ENCODE measurements around the gene VAMP8.

Gene VAMP8

GRCh38 chr2:85619617-85620016 is 42.2 kb downstream of the VAMP8 start:
- Histone ChIP-seq H3K27ac (ENCODE audit: low read depth, low read length) (no peak overlapping the region), H3K9me3 (ENCODE audit: control insufficient read depth, insufficient read depth, low read length) (no peaks in the 10 kb centered on the region), H3F3A (ENCODE audit: control insufficient read depth, insufficient read depth) (peaks cover 6% of the 10 kb centered on the region), H3K4me2 (ENCODE audit: low read length) (no peak overlapping the region), H3K27me3 (ENCODE audit: control insufficient read depth, low read length) (no peaks in the 10 kb centered on the region), H3K79me2 (ENCODE audit: control insufficient read depth, low read length) (peaks cover 75% of the 10 kb centered on the region), H4K20me1 (ENCODE audit: control insufficient read depth, insufficient read depth, low read depth, low read length) (peaks cover 23% of the 10 kb centered on the region), H3K4me3 (ENCODE audit: low read length) (no peak overlapping the region), H3K9me2 (replicated peaks; ENCODE audit: control insufficient read depth, low read length) (no peaks in the 10 kb centered on the region), H3K36me3 (ENCODE audit: control insufficient read depth, low read length) (peaks cover 70% of the 10 kb centered on the region), H3K4me1 (ENCODE audit: control insufficient read depth, low read length) (peaks cover 24% of the 10 kb centered on the region)
- TF ChIP-seq EZH2phosphoT487 (IDR thresholded peaks at IDR 0.05; ENCODE audit: borderline replicate concordance, low read length) (no peak), CTCF (IDR thresholded peaks at IDR 0.05; ENCODE audit: low read depth, low read length, poor library complexity, severe bottlenecking) (no peak)

- no peaks in the 10 kb centered on the region for H3K9me2 ChIP-seq (replicated peaks; ENCODE audit: control insufficient read depth, low read length)
- no peaks in the 10 kb centered on the region for H3K27me3 ChIP-seq (ENCODE audit: control insufficient read depth, low read length)
- H3K4me3 ChIP-seq (ENCODE audit: low read length), result no peak overlapping the region
- no peak overlapping the region for H3K27ac ChIP-seq (ENCODE audit: low read depth, low read length)
- peaks cover 68% of the 10 kb centered on the region for H3K79me2 ChIP-seq (ENCODE audit: control insufficient read depth, low read length)
- H3F3A ChIP-seq (ENCODE audit: control insufficient read depth, insufficient read depth), result peaks cover 6% of the 10 kb centered on the region
- H4K20me1 ChIP-seq (ENCODE audit: control insufficient read depth, insufficient read depth, low read depth, low read length), result peaks cover 23% of the 10 kb centered on the region
- H3K4me2 ChIP-seq (ENCODE audit: low read length), result no peak overlapping the region
- H3K9me3 ChIP-seq (ENCODE audit: control insufficient read depth, insufficient read depth, low read length), result no peaks in the 10 kb centered on the region
- peaks cover 86% of the 10 kb centered on the region for H3K36me3 ChIP-seq (ENCODE audit: control insufficient read depth, low read length)
- H3K4me1 ChIP-seq (ENCODE audit: control insufficient read depth, low read length), result peaks cover 17% of the 10 kb centered on the region
- TF ChIP-seq EZH2phosphoT487 (IDR thresholded peaks at IDR 0.05; ENCODE audit: borderline replicate concordance, low read length), result no peak
- TF ChIP-seq CTCF (IDR thresholded peaks at IDR 0.05; ENCODE audit: low read depth, low read length, poor library complexity, severe bottlenecking), result no peak
Observed at GRCh38 chr2:85621338-85621737, 44.0 kb downstream of the VAMP8 start.

- H3K36me3 ChIP-seq (ENCODE audit: control insufficient read depth, low read length), result peaks cover 94% of the 10 kb centered on the region
- H3K4me1 ChIP-seq (ENCODE audit: control insufficient read depth, low read length), result 0 out of 2 replicates have a peak, but pooled peaks cover 4% of the 10 kb centered on the region
- no peak overlapping the region for H3K27ac ChIP-seq (ENCODE audit: low read depth, low read length)
- peaks cover 6% of the 10 kb centered on the region; the same call in 1 of the 2 replicates for H3F3A ChIP-seq (ENCODE audit: control insufficient read depth, insufficient read depth)
- no peaks in the 10 kb centered on the region for H3K9me2 ChIP-seq (replicated peaks; ENCODE audit: control insufficient read depth, low read length)
- H3K4me2 ChIP-seq (ENCODE audit: low read length), result no peak overlapping the region
- H4K20me1 ChIP-seq (ENCODE audit: control insufficient read depth, insufficient read depth, low read depth, low read length), result peaks cover 10% of the 10 kb centered on the region; the same call in 1 of the 2 replicates
- peaks cover 42% of the 10 kb centered on the region for H3K79me2 ChIP-seq (ENCODE audit: control insufficient read depth, low read length)
- no peaks in the 10 kb centered on the region for H3K9me3 ChIP-seq (ENCODE audit: control insufficient read depth, insufficient read depth, low read length)
- H3K4me3 ChIP-seq (ENCODE audit: low read length), result no peak overlapping the region
- H3K27me3 ChIP-seq (ENCODE audit: control insufficient read depth, low read length), result no peaks in the 10 kb centered on the region
- no peak for TF ChIP-seq CTCF (IDR thresholded peaks at IDR 0.05; ENCODE audit: low read depth, low read length, poor library complexity, severe bottlenecking)
Observed at GRCh38 chr2:85623991-85624390, 46.6 kb downstream of the VAMP8 start.

All from DOHH2 (cell line).